Glutamatergic neuron (in vitro differentiated cells): ENCODE measurements around the gene CATSPER1. TPM values are rescaled to one million over a fixed set of nuclear protein-coding genes. Genes with fewer than 3 reads are reported as not detected.

Experiments used
- DNase-seq: peaks from one replicate; pipeline ENCODE4 v3.0.0; 2022
- H3K27ac Mint-ChIP-seq: one replicate; pipeline ENCODE4 v1.8.0; 2020; ENCODE audit warnings: mild to moderate bottlenecking, mixed read lengths, inconsistent platforms; ENCODE audit not compliant: unreplicated experiment
- H3K27me3 Mint-ChIP-seq: one replicate; pipeline ENCODE4 v1.8.0; 2020; ENCODE audit warnings: mild to moderate bottlenecking, moderate library complexity, mixed read lengths, inconsistent platforms; ENCODE audit not compliant: unreplicated experiment
- H3K36me3 Mint-ChIP-seq: one replicate; pipeline ENCODE4 v1.8.0; 2020; ENCODE audit warnings: mild to moderate bottlenecking, mixed read lengths, inconsistent platforms; ENCODE audit not compliant: unreplicated experiment
- H3K4me1 Mint-ChIP-seq: one replicate; pipeline ENCODE4 v1.8.0; 2020; ENCODE audit warnings: mild to moderate bottlenecking, low read depth, mixed read lengths, inconsistent platforms; ENCODE audit not compliant: unreplicated experiment
- H3K4me3 Mint-ChIP-seq: one replicate; pipeline ENCODE4 v1.8.0; 2020; ENCODE audit warnings: mild to moderate bottlenecking, mixed read lengths, inconsistent platforms; ENCODE audit not compliant: unreplicated experiment
- H3K9me3 Mint-ChIP-seq: one replicate; pipeline ENCODE4 v1.8.0; 2020; ENCODE audit warnings: mild to moderate bottlenecking, moderate library complexity, mixed read lengths, inconsistent platforms; ENCODE audit not compliant: unreplicated experiment
- CTCF ChIP-seq: fragments of 200-600 bp; sonication (generic); IDR thresholded peaks from one replicate; pipeline ENCODE4 v1.5.0; 2021; ENCODE audit not compliant: partially characterized antibody, unreplicated experiment
- total RNA-seq: library from RNA; stranded (reverse); fragmentation: NEBNext Ultra II Directional; extraction: Animal tissue kit (Norgen Biotek cat#: 25700); gene quantifications from one replicate; pipeline ENCODE4 v1.2.1, GENCODE V29; 2021; ENCODE audit not compliant: unreplicated experiment

The CATSPER1 gene
- total RNA-seq, 1 donor from 2014 or later: not detected

- DNase-seq: no peak
- H3K4me1 Mint-ChIP-seq: peaks cover 22% of the 10 kb centered on the region
- no peaks in the 10 kb centered on the region for H3K36me3 Mint-ChIP-seq
- peak overlapping the region; percentile 94 for H3K4me3 Mint-ChIP-seq
- H3K27me3 Mint-ChIP-seq: peaks cover 8% of the 10 kb centered on the region
- peaks cover 10% of the 10 kb centered on the region for H3K9me3 Mint-ChIP-seq
- H3K27ac Mint-ChIP-seq: peak overlapping the region; percentile 86
- no peak for TF ChIP-seq CTCF
Observed at GRCh38 chr11:66052664-66052982, 26.3 kb upstream of the CATSPER1 start.

GRCh38 chr11:66051766-66052663 is 25.7 kb upstream of the CATSPER1 start, which contains the start of gene SF3B2:
Gene SF3B2, plus strand, starts transcription at chr11:66052364. Its CDS starts 21 bp downstream, at chr11:66052385.
- DNase-seq: peak; percentile 95
- Mint-ChIP-seq H3K36me3 (no peaks in the 10 kb centered on the region), H3K9me3 (peaks cover 10% of the 10 kb centered on the region), H3K27ac (peak within 1 kb of the TSS; percentile 97), H3K4me1 (peaks cover 22% of the 10 kb centered on the region), H3K27me3 (peaks cover 8% of the 10 kb centered on the region), H3K4me3 (peak within 1 kb of the TSS; percentile 95)
- no peak for TF ChIP-seq CTCF

- H3K27ac Mint-ChIP-seq: peak overlapping the region; percentile 97
- H3K9me3 Mint-ChIP-seq: peaks cover 10% of the 10 kb centered on the region
- H3K36me3 Mint-ChIP-seq: no peaks in the 10 kb centered on the region
- peak overlapping the region; percentile 95 for H3K4me3 Mint-ChIP-seq
- DNase-seq: no peak
- peaks cover 22% of the 10 kb centered on the region for H3K4me1 Mint-ChIP-seq
- H3K27me3 Mint-ChIP-seq: peaks cover 8% of the 10 kb centered on the region
- no peak for TF ChIP-seq CTCF
Observed at GRCh38 chr11:66051371-66051765, 25.1 kb upstream of the CATSPER1 start.

DNA sequence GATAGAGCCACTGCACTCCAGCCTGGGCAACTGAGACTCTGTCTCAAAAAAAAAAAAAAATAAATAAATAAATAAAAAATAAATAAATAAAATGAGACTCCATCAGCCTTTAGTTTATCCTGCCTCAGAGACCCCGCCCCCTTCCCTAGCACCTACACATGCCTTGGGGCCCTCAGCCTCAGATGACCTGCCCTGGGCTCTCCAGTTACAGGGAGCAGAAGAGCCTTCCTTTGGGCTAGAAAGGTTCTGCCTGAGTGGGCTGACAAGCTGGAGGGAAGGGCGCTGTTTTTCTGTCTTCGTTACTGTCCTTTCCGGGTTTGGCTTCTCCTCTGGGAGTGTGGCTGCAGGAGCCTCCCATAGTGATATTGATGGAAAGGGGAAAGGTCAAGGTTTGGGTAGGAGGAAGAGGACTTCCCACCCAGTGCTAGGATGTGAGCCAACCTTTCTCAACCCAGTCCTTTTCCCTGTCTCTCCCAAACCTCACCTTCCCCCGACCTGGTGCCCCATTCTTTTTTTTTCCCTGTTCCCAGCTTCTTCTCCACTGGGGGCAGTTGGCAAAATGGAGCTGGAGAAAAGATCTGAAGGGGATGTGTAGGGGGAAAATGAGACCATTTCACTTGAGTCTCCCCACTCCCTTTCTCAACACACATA is 24.4 kb upstream of the CATSPER1 start:
- peaks cover 10% of the 10 kb centered on the region for H3K9me3 Mint-ChIP-seq
- H3K36me3 Mint-ChIP-seq: no peaks in the 10 kb centered on the region
- H3K4me1 Mint-ChIP-seq: peaks cover 22% of the 10 kb centered on the region
- peak overlapping the region; percentile 95 for H3K4me3 Mint-ChIP-seq
- peak overlapping the region; percentile 97 for H3K27ac Mint-ChIP-seq
- peaks cover 9% of the 10 kb centered on the region for H3K27me3 Mint-ChIP-seq
- no peak for DNase-seq
- TF ChIP-seq CTCF: no peak
